ENCODE data around the gene CAVIN1.
A peak's percentile ranks its signal among the peaks of the same experiment; 100 is the strongest.
"Not testable (repeated sequence)": the region's sequence is repeated elsewhere in the genome, so short reads cannot be mapped to it uniquely, and the experiment has no call there.

The CAVIN1 gene

DNA sequence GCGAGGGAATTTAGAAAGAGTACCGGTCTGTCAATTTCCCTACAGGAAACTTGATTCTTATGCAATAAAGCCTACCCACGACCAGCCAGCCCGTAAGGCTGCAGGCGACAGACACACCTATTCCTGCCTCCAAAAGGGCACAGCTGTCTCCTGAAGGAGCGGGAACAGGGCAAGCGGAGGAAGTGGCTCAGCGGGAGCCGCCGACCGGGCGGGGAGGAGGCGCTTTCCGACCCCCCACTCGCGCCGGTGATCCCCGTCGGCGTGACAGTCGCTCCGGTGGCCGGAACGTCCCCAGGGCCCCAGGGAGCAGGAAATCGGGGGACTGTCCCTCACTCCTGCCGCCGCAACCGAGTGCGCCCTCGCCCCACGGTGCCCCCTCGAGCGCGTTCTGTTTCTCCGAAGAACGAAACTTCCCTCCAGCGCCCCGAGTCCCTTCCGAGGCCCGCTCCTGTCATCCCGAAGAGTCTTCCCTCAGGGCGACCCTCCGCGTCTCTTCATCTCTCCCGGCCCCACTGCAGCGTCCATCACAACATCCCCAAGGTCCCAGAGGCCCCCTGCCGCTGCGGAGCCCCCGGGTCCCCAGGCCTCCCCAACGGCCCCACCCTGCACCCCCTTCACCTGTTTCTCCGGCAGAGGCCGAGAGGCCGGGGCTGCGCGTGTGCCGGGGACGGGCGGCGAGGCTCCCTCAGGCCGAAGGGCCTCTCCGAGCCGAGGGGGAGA is 35.2 kb downstream of the CAVIN1 start:
- H3K9me3 Mint-ChIP-seq: no peaks in the 10 kb centered on the region
- H3K4me1 Mint-ChIP-seq: peaks cover 25 to 61% of the 10 kb centered on the region in 2 donors
- peak overlapping the region; percentile 100 for H3K27ac Mint-ChIP-seq
- H3K36me3 Mint-ChIP-seq: peaks cover 10 to 28% of the 10 kb centered on the region in 2 donors
- peak; percentile 31 for DNase-seq
- H3K27me3 Mint-ChIP-seq: no peaks in the 10 kb centered on the region
- no peak for ATAC-seq (replicated peaks)
- peak overlapping the region; percentile 87 to 94 for H3K4me3 Mint-ChIP-seq

DNA sequence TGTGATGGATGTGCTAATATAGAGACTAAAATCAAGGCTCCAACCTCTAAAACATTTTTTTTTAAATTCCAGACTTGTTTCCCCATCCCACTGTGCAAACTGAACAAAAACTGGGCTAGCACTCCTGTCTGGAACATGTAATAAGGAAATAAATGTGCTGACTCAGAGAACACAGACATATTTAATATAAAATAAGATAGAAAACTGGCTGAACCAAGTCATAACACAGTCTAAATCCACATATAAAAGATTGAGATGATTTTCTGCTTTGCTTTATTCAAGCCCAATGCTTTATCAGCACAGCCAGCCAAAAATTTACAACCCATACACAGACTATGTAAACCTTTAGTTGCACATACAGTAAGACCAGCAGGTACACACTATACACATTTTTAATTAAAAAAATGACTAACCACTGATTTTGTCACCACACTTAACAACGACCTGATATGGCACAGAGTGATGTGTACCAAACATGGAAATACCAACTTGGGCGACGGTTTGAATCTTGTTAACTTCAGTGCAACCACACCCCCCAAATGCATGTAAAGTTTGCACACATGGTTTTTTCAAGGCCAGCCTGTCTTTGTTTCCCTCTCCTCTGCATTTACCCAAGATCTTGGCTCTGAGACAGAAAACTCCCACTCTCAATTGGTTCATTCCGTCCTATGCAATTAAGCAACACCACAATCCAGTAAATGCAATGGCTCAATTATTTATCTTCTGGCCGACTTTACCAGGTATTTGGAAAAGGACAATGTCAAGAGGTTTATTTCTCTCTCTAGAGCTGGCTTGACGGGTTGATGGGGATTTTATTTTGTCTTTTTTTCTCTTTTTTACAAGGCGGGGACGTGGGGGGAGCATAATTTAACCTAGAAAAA is 36.0 kb downstream of the CAVIN1 start:
- no peaks in the 10 kb centered on the region for H3K27me3 Mint-ChIP-seq
- peak overlapping the region; percentile 87 to 94 for H3K4me3 Mint-ChIP-seq
- DNase-seq (no peak), ATAC-seq (replicated peaks) (no peak)
- H3K4me1 Mint-ChIP-seq: peaks cover 27 to 63% of the 10 kb centered on the region in 2 donors
- H3K36me3 Mint-ChIP-seq: peaks cover 13 to 34% of the 10 kb centered on the region in 2 donors
- H3K27ac Mint-ChIP-seq: peak overlapping the region; percentile 100
- H3K9me3 Mint-ChIP-seq: no peaks in the 10 kb centered on the region

DNA sequence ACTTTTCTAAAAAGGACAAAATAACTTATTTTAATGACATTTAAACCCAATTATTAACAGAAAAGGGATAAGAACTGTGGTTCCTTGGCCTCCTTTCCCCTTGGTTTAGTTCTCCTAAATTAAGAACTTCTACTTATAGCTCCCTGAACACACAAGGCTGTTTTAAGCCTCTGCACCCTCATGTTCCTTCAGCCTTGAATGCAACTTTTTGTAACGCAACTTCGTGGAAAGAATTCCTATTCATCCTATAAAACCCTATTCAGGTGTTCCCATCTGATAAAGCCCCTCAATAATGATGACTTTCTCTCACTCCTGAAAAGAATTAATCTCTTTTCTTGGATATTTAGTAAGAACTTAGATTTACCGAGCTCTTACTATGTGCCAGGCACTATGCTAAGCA is 41.2 kb downstream of the CAVIN1 start:
- Mint-ChIP-seq H3K27ac (no peak overlapping the region), H3K4me3 (no peak overlapping the region)

DNA sequence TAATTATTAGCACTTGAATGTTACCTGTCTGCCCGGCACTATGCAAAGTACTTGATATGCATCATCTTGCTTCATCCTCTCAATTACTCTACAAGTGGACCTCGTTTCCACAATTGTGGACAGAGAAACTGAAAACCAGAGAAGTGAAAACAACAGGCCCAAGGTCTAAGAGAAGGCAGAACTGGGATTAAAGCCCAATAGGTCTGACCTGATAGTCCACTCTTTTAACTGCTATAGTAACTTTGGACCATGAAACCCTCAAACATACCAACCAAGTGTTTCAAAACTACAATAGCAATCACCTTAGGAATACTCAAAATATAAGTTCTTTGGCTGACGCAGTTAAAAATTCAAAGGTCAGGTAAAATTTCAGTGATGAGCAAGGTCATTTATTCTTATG is 42.1 kb downstream of the CAVIN1 start:
- H3K4me1 Mint-ChIP-seq: peaks cover 38 to 67% of the 10 kb centered on the region in 2 donors
- no peak for DNase-seq
- H3K36me3 Mint-ChIP-seq: peaks cover 12 to 34% of the 10 kb centered on the region in 2 donors
- peak overlapping the region; percentile 2 for H3K27ac Mint-ChIP-seq
- H3K4me3 Mint-ChIP-seq: no peak overlapping the region
- no peak for ATAC-seq (replicated peaks)
- H3K27me3 Mint-ChIP-seq: no peaks in the 10 kb centered on the region
- H3K9me3 Mint-ChIP-seq: no peaks in the 10 kb centered on the region

More for the DNA sequence above, 41.2 kb downstream of the CAVIN1 start:
- Mint-ChIP-seq H3K27me3 (no peaks in the 10 kb centered on the region), H3K9me3 (no peaks in the 10 kb centered on the region), H3K36me3 (peaks cover 12 to 38% of the 10 kb centered on the region in 2 donors), H3K4me1 (peaks cover 42 to 75% of the 10 kb centered on the region in 2 donors)
- ATAC-seq (replicated peaks) (no peak), DNase-seq (no peak)

DNA sequence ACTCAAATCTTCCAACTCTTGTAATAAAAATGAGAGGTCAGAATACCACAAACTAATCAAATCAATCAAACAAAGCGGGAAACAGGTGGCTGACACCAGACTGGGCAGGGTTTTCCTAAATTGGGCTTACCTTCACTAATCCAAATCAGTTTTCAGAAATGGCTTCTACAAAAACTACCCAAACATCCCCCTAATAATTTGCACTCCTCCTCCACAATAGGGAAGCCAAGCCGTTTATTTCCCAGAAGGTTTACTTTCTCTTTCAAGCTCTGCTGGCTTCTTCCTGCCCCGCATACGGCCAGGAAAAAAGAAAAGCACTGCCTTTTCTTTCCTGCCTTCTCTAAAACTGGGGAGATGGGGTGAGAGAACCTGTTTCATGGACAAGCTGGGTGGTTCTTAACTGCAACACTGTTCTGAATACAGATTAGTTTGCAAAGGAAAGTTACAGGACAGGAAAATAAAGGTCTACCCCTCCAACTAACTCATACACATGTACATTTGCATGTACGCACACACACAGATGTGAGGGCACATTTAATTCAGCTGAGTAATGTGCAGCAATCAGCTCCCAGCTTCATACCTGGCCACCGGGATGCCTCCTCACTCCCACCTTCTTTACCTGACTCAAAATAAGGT is 44.0 kb downstream of the CAVIN1 start:
- DNase-seq (no peak), ATAC-seq (replicated peaks) (peak; percentile 89 to 90)
- H3K9me3 Mint-ChIP-seq: no peaks in the 10 kb centered on the region
- peaks cover 9 to 26% of the 10 kb centered on the region in 2 donors for H3K36me3 Mint-ChIP-seq
- H3K4me1 Mint-ChIP-seq: peaks cover 35 to 63% of the 10 kb centered on the region in 2 donors
- H3K27me3 Mint-ChIP-seq: no peaks in the 10 kb centered on the region
- H3K4me3 Mint-ChIP-seq: peak overlapping the region; percentile 80 to 81
- H3K27ac Mint-ChIP-seq: peak overlapping the region; percentile 93

DNA sequence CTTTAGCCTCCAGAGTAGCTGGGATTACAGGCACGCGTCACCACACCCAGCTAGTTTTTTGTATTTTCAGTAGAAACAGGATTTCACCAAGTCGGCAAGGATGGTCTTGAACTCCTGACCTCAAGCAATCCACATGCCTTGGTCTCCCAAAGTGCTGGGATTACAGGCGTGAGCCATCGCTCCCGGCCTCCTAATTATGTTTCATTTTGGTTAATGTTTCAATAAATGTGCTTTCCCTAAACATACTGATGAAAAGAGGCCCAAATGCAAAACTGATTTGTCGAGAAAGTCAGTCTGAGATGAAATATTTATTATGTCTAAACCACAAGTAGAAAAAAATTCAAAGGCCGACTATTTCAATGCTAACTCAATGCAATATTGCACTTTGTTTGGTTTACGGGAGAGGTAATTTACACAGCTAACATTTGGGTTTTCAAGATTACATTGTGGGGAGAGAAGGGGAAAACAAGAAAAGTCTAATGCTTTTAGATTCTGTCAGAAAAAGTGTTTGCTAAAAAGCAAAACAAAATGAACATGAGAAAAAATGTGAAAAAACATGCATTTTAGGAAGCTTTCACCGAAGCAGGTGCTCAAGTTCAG is 44.6 kb downstream of the CAVIN1 start:
- Mint-ChIP-seq H3K27me3 (no peaks in the 10 kb centered on the region), H3K36me3 (peaks cover 7 to 22% of the 10 kb centered on the region in 2 donors), H3K4me3 (peak overlapping the region; percentile 80 to 81), H3K4me1 (peaks cover 31 to 60% of the 10 kb centered on the region in 2 donors), H3K9me3 (no peaks in the 10 kb centered on the region), H3K27ac (peak overlapping the region; percentile 93)
- peak; percentile 26 to 30 for ATAC-seq (replicated peaks)
- no peak for DNase-seq

DNA sequence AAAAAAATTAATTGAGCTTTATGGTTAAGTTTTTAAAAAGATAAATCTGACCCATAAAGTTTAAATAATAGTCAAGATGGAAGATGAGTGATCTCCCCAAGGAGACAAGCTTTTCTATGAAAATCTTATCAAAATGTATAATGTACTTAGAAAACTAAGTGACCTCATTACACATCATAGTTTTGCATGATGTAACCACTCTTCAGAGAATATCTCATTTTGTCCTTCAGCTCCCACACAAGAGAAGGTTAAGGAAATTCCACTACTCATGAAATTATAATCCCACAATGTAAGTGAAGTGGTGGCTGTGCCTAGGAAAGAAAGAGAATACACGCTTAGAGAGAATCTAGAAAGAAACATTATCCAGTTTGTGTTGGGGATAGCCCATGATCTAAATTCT is 49.2 kb downstream of the CAVIN1 start:
- peaks cover 0 to 2% of the 10 kb centered on the region in 2 donors for H3K9me3 Mint-ChIP-seq
- H3K4me1 Mint-ChIP-seq: peaks cover 17 to 39% of the 10 kb centered on the region in 2 donors
- H3K27ac Mint-ChIP-seq: no peak overlapping the region
- no peak for ATAC-seq (replicated peaks)
- no peaks in the 10 kb centered on the region for H3K27me3 Mint-ChIP-seq
- DNase-seq: no peak
- peaks cover 17 to 22% of the 10 kb centered on the region in 2 donors for H3K36me3 Mint-ChIP-seq
- H3K4me3 Mint-ChIP-seq: no peak overlapping the region

DNA sequence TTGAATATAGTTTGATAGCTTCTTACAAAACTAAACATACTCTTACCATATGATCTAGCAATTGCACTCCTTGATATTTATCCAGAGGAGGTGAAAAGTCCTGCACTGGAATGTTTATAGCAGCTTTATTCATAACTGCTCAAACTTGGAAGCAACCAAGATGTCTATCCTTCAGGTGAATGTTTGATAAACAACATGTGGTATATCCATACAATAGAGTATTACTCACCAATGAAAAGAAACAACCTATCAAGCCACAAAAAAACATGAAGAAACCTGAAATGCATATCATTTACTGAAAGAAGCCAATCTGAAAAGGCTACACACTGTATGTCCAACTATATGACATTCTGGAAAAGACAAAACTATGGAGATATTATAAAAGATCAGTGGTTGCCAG is 50.9 kb downstream of the CAVIN1 start:
- Mint-ChIP-seq H3K27me3 (no peaks in the 10 kb centered on the region), H3K9me3 (peaks cover 0 to 2% of the 10 kb centered on the region in 2 donors), H3K36me3 (peaks cover 20 to 22% of the 10 kb centered on the region in 2 donors), H3K27ac (no peak overlapping the region), H3K4me1 (peaks cover 13 to 38% of the 10 kb centered on the region in 2 donors), H3K4me3 (no peak overlapping the region)
- no peak for ATAC-seq (replicated peaks)
- no peak for DNase-seq

DNA sequence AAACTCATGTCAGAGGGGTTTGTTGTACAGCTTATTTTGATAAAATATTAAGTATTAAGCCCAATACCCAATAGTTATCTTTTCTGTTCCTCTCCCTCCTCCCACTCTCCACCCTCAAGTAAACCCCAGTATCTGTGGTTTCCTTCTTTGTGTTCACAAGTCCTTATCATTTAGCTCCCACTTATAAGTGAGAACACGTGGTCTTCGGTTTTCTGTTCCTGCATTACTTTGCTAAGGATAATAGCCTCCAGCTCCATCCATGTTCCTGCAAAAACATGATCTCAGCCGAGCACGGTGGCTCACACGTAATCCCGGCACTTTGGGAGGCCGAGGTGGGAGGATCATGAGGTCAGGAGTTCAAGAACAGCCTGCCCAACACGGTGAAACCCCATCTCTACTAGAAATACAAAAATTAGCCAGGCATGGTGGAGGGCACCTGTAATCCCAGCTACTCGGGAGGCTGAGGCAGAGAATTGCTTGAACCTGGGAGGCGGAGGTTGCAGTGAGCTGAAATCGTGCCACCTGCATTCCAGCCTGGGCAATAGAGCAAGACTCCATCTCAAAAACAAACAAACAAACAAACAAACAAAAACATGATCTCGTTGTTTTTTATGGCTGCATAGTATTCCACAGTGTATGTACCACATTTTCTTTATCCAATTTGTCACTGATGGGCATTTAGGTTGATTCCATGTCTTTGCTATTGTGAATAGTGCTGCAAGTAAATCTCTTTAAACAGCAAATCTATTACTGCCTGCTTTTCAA is 54.1 kb downstream of the CAVIN1 start:
- H3K36me3 Mint-ChIP-seq: peaks cover 30 to 40% of the 10 kb centered on the region in 2 donors
- H3K4me1 Mint-ChIP-seq: peaks cover 33 to 55% of the 10 kb centered on the region in 2 donors
- not testable (repeated sequence) for H3K4me3 Mint-ChIP-seq; ATAC-seq (replicated peaks); H3K27ac Mint-ChIP-seq; DNase-seq; H3K27me3 Mint-ChIP-seq; H3K9me3 Mint-ChIP-seq

DNA sequence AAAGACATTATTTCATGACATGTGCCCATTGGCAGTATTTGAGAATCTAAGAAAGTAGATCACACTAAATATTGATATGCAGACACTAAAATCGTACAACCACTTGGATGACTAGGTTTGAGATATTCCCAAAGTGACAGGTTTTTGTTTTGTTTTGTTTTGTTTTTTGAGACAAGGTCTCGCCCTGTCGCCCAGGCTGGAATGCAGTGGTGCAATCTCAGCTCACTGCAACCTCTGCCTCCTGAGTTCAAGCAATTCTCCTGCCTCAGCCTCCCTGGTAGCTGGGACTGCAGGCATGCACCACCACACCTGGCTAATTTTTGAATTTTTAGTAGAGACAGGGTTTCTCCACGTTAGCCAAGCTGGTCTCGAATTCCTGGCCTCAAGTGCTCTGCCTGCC is 54.7 kb downstream of the CAVIN1 start:
- Mint-ChIP-seq H3K36me3 (peaks cover 32 to 45% of the 10 kb centered on the region in 2 donors), H3K4me1 (peaks cover 38 to 61% of the 10 kb centered on the region in 2 donors)
- not testable (repeated sequence) for DNase-seq; H3K27ac Mint-ChIP-seq; H3K27me3 Mint-ChIP-seq; H3K4me3 Mint-ChIP-seq; ATAC-seq (replicated peaks); H3K9me3 Mint-ChIP-seq

DNA sequence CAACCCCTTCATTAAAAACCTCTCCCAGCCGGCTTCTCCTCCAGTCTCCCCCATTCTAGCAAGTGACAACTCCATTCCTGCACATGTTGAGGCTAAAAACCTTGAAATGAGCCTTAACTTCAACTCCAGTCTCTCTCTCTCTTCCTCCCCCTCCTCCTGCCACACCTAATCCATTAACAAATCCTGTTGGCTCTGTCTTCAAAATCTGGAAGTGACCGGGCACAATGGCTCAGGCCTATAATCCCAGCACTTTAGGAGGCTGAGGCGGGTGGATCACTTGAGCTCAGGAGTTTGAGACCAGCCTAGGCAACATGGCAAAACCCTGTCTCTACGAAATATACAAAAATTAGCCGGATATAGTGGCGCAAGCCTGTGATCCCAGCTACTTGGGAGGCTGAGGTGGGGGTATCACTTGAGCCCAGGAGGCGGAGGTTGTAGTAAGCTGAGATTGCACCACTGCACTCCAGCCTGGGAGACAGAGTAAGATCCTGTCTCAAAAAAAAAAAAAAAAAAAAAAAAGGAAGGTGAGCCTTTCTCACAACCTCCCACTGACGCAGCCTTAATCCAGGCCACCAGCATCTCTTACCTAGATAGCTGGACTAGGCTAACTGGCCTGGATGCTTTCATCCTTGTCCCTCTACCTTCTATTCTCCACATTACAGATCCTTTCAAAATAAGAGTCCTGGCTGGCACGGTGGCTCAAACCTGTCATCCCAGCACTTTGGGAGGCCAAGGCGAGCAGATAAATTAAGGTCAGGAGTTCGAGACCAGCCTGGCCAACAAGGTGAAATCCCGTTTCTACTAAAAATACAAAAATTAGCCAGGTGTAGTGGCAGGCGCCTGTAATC is 56.7 kb downstream of the CAVIN1 start:
- not testable (repeated sequence) for H3K27me3 Mint-ChIP-seq; DNase-seq; ATAC-seq (replicated peaks); H3K9me3 Mint-ChIP-seq; H3K4me3 Mint-ChIP-seq
- peak overlapping the region; percentile 47 for H3K27ac Mint-ChIP-seq
- peaks cover 28 to 58% of the 10 kb centered on the region in 2 donors for H3K36me3 Mint-ChIP-seq
- H3K4me1 Mint-ChIP-seq: peaks cover 57 to 80% of the 10 kb centered on the region in 2 donors

DNA sequence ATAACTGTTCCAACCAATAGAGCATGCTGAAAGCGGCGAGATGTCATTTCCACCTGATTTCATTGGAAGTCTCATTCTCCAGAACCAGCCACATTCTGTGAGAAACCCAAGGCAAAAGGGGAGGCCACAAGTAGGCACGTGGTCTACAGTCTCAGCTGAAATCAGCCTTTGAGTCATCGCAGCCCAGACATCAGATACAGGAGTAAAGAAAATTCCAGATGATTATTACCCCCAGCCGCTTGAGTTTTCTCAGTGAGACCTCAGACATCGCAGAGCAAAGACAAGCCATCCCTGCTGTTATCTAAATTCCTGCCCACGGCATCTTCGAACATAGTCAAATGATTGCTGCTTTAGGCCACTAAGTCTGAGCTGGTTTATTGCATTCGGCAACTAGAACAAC is 57.9 kb downstream of the CAVIN1 start:
- Mint-ChIP-seq H3K36me3 (peaks cover 18 to 47% of the 10 kb centered on the region in 2 donors), H3K9me3 (peaks cover 0 to 2% of the 10 kb centered on the region in 2 donors), H3K27ac (peak overlapping the region; percentile 20), H3K27me3 (no peaks in the 10 kb centered on the region), H3K4me3 (no peak overlapping the region), H3K4me1 (peaks cover 54 to 78% of the 10 kb centered on the region in 2 donors)
- no peak for ATAC-seq (replicated peaks)
- no peak for DNase-seq

All from stimulated activated naive B cell treated with anti-CD40 and anti-IgM and Interleukin-4, amounts not matched to agents 10 μg/mL and 1 μg/mL and 100 μg/mL, for 72 hours (primary cell).